ENCODE measurements around the gene PRSS57.
"Not testable (repeated sequence)": the region's sequence is repeated elsewhere in the genome, so short reads cannot be mapped to it uniquely, and the experiment has no call there.

PRSS57 gene

GRCh38 chr19:695352-695949, at the start of gene PRSS57:
PRSS57 (minus strand) TSS chr19:695452; CDS start chr19:695430, 22 bp downstream.
- DNase-seq (ENCODE audit: low read depth): no peak
- no peak within 1 kb of the TSS for H3K4me3 ChIP-seq (ENCODE audit: low read depth, low read length)
- no peak for TF ChIP-seq CTCF (IDR thresholded peaks at IDR 0.05; ENCODE audit: control insufficient read depth, extremely low read depth, insufficient read depth)

- TF ChIP-seq CTCF (IDR thresholded peaks at IDR 0.05; ENCODE audit: control insufficient read depth, extremely low read depth, insufficient read depth): no peak
- no peak overlapping the region for H3K4me3 ChIP-seq (ENCODE audit: low read depth, low read length)
- DNase-seq (ENCODE audit: low read depth): no peak
These were observed 48.0 kb upstream of the PRSS57 start for GRCh38 chr19:743168-743687.

GRCh38 chr19:742540-743075, 47.4 kb upstream of the PRSS57 start:
- DNase-seq (ENCODE audit: low read depth): no peak
- no peak overlapping the region for H3K4me3 ChIP-seq (ENCODE audit: low read depth, low read length)
- TF ChIP-seq CTCF (IDR thresholded peaks at IDR 0.05; ENCODE audit: control insufficient read depth, extremely low read depth, insufficient read depth): no peak

- DNase-seq (ENCODE audit: low read depth): no peak
- no peak for TF ChIP-seq CTCF (IDR thresholded peaks at IDR 0.05; ENCODE audit: control insufficient read depth, extremely low read depth, insufficient read depth)
- no peak overlapping the region for H3K4me3 ChIP-seq (ENCODE audit: low read depth, low read length)
These were observed 46.4 kb upstream of the PRSS57 start for GRCh38 chr19:741506-742131.

GRCh38 chr19:740816-741505, 45.7 kb upstream of the PRSS57 start:
- DNase-seq (ENCODE audit: low read depth); H3K4me3 ChIP-seq (ENCODE audit: low read depth, low read length): not testable (repeated sequence)

- H3K4me3 ChIP-seq (ENCODE audit: low read depth, low read length): no peak overlapping the region
- no peak for DNase-seq (ENCODE audit: low read depth)
- TF ChIP-seq CTCF (IDR thresholded peaks at IDR 0.05; ENCODE audit: control insufficient read depth, extremely low read depth, insufficient read depth): no peak
These were observed 44.9 kb upstream of the PRSS57 start for GRCh38 chr19:739998-740715.

Measured in LNCaP clone FGC (cell line).